ENCODE results near the gene NPDC1.

GRCh38 chr9:137087409-137087925 lies 41.5 kb upstream of the NPDC1 start:
- no peak for TF ChIP-seq EZH2 (IDR thresholded peaks at IDR 0.05)
- no peak for TF ChIP-seq POLR2AphosphoS5 (IDR thresholded peaks at IDR 0.05; ENCODE audit: borderline replicate concordance, low read depth, low read length)

Data from SK-N-MC (cell line).